Measurements from ENCODE around the gene FLYWCH1.

FLYWCH1 gene

GRCh38 chr16:2899564-2900072 is 12.1 kb upstream of the FLYWCH1 start:
- no peak for DNase-seq

- no peak for DNase-seq
Measured at GRCh38 chr16:2900526-2901075, 11.1 kb upstream of the FLYWCH1 start.

DNA sequence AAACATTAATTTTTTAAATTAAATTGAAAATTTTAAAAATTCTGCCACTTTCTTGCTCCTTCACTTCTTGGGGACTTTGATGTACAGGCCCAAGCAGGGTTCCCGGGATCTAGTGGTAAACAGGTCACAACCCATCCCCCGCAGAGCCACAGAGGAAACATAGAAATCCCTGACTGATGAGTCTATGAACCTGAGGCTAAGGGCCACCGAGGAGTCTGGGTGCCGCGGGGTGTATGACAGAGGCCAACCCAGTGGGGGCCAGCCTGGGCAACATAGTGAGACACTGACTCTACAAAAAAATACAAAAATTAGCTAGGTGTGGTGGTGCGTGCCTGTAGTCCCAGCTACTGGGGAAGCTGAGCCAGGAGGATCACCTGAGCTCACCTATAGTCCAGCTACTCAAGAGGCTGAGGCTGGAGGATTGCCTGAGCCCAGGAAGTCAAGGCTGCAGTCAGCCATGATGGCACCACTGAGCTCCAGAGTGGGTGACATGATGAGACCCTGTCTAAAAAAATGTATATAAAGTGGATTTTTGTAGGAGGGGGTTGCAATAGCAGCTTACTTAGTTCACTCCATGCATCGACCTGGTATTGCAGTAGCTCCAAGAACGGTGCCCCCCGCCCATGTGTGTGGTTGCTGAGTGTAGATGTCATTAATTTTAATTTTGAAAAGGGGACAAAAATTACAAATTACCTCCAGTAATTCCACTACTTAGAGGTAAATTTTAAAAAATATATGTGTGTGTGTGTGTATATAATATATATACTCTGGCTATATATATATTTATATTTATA is 9.2 kb upstream of the FLYWCH1 start:
- DNase-seq = no peak

DNA sequence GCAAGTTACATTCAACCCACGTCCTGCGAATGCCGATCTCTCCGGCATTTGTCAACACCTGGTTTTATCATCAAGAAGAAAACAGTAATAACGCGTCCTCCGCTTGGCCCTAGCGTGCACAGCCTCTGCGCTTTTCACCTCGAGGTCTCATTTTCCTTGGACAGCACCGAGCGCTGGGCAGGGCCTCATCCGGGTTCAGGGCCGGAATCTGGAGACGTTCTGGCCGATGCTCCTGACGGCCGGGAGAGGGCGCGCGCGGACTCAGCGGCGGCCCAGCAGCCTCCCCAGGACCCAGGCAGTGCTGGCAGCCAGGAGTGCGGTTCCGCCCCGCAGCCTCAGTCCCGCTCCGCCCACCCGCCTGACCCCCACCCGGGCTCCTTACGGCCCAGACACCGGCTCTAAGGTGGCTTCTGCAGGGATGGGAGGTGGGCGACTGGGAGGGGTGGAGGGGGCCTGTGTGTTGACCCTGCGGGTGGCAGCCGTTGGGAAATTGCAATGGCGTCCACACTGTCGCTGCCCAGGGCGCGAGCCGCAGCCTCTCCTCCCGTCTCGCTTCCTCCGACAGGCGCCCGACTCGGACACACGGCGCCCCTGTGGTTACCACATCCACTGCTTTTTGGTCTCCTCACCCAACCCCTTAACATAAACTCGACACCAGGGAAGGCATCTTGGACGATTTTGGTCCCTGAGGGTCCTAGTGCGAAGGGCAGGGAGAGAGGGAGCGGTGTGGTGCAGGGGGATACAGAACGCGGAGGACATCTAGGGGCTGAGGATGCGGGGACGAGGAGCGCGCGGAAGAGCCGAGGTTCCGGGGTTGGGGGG is 7.4 kb upstream of the FLYWCH1 start:
- peak; percentile 61 for DNase-seq

GRCh38 chr16:2904922-2905240 is 6.8 kb upstream of the FLYWCH1 start:
- DNase-seq = no peak

DNA sequence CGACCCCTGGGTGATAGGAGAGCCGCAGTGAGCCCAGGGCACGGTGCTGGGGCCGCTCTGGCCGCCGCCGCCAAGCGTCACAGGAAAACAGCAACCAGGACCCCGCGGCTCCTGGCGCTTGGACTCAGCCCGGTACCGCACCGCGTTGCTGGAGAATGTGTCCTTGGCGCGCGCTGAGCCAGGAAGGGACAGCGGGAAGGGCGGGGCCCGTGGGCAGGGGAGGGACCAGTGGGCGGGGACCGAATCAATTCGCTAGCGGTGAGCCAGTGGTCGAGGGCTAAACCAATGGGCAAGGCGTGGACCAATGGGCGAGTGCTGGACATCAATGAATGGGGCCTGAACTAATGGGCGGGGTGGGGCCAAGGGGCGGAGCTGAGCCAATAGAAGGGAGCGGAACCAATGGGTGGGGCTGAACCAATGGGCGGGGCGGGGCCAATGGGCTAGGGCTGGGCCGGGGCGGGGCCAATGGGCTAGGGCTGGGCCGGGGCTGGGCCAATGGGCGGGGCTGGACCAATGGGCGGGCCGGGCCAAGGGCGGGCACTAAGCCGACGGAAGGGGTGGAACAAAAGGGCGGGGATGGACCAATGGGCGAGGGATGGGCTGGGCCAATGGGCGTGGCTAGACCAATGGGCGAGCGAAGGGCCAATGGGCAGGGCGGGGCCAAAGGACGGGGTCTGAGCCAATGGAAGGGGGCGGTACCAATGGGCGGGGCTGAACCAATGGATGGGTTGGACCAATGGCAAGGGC is 6.3 kb upstream of the FLYWCH1 start:
- peak; percentile 98 for DNase-seq

DNA sequence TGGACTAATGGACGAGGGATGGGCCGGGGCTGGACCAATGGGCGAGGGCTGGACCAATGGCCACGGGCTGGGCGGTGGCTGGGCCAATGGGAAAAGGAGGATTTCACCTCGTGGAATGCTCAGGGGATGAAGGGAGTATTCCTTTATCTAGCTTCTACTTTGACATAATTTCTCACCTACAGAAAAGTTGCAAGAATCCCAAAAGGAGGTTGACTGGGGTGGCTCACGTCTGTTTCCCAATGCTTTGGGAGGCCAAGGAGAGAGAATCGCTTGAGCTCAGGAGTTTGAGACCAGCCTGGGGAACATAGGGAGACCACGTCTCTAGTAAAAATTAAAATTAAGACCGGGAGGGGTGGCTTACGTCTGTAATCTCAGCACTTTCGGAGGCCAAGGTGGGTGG is 5.7 kb upstream of the FLYWCH1 start:
- DNase-seq = no peak

DNA sequence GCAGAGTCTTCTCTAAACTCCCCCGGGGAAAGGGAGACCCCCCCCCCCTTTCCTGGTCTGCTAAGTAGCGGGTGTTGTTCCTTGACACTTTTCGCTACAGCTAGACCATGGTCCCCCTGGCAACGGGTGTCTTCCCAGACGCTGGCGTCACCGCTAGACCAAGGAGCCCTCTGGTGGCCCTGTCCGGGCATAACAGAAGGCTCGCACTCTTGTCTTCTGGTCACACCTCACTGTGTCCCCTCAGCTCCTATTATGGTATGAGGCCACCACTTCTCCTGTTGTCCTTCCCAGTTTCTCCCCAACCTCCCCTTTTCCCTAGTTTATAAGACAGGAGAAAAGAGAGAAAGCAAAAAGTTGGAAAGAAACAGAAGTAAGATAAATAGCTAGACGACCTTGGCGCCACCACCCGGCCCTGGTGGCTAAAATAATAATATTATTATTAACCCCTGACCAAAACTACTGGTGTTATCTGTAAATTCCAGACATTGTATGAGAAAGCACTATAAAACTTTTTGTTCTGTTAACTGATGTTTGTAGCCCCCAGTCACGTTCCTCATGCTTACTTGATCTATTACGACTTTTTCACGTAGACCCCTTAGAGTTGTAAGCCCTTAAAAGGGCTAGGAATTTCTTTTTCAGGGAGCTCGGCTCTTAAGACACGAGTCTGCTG is 4.5 kb upstream of the FLYWCH1 start:
- peak; percentile 25 for DNase-seq

DNA sequence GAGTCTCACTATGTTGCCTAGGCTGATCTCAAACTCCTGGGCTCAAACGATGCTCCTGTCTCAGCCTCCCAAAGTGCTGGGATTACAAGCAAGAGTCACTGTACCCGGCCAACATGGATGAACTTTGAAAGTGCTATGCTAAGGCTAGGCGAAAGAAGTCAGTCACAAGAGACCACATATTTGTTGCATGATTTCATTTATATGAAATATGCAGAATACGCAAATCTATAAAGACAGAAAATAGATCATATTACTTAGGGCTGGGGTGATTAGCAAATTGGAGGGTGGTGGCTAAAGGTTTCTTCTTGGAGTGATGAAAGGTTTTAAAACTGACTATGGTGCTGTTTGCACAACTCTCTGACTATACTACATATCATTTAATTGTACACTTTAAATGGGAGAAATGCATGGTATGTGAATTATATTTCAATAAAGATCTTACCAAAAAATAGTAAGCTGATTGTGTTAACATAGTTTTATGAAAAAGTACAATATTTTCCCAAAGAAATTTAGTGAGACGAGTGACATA is 1.2 kb upstream of the FLYWCH1 start:
- DNase-seq = no peak

DNA sequence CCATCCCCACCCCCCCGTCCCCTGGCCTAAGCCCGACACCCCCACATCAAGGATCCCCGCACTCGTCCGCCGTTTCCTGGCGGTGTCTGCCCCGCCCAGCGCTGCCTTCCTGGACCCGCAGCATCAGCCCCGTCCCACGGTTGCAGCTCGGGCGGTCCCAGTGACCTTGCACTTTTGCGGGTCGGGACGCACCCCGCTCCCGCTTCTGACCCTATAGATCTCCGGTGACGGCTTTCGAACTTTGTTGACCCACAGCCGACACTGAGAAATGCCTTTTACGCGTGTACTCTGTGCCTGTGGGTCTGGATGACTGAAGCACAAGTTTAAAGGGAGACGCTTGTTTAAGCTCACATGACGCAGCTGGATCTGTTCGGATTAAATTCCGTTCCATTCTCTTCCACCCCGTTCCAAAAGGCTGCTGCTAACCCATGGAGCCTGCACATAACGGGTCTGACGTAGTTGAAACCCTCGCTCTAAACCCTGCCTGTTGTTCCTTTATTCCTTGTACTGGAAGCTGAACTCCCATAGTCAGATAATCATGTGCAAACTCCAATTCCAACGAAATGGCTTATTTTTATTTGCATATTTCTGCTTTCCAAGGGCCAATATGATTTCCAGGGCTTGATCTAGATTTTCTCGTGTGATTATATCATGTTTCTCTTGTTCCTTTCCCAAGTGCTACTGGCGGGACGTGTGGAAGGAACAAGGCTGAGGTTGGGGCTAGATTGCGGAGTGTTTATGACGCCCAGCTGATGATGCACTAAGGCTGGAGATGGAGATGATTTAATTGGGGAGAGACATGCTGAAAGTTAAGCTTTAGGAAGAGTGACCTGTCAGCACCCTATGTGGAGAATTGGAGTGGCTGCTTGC is 834 bp downstream of the FLYWCH1 start:
- peak; percentile 21 for DNase-seq

DNA sequence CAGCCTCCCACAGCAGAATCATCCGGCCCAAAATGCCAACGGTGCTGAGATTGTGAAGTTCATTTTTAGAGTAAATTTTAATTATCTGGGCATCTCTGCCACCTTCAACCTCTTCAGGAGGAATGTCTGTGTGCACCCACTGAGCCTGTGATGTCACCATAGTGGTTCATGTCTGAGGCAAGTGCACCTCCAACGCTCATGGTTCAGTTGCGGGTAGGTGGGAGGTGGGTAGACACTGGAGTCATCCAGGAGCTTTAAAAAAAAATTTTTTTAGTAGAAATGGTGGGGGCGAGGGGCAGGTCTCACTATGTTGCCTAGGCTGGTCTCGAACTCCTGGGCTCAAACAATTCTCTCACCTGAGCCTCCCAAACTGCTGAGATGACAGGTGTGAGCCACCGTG is 1.9 kb downstream of the FLYWCH1 start:
- no peak for DNase-seq

GRCh38 chr16:2914233-2914632 is 2.5 kb downstream of the FLYWCH1 start:
- no peak for DNase-seq

GRCh38 chr16:2915196-2915929 is 3.6 kb downstream of the FLYWCH1 start:
- DNase-seq = no peak

- DNase-seq = peak; percentile 11
Measured at GRCh38 chr16:2919511-2920255, 8.0 kb downstream of the FLYWCH1 start.

DNA sequence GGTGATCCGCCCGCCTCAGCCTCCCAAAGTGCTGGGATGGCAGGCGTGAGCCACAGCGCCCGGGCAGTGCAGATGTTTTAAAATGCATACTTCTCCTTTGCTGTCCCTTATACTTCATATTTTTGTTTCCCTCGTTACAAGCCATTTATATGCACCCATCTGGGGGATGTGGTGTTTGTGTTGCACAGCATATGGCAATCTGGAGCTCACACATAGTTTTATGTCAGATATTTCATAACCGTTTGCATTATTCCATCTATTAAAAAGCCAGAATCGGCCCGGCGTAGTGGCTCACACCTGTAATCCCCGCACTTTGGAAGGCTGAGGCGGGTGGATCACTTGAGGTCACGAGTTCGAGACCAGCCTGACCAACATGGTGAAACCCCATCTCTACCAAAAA is 11.8 kb downstream of the FLYWCH1 start:
- DNase-seq = no peak

GRCh38 chr16:2924901-2925755 is 13.4 kb downstream of the FLYWCH1 start:
- no peak for DNase-seq

- no peak for DNase-seq
Measured at GRCh38 chr16:2925951-2926649, 14.4 kb downstream of the FLYWCH1 start.

GRCh38 chr16:2926650-2926999 is 14.9 kb downstream of the FLYWCH1 start:
- DNase-seq = no peak

Data from kidney glomerular epithelial cell (primary cell).